ENCODE measurements around the gene SCML1. TPM values are rescaled to one million over a fixed set of nuclear protein-coding genes. Genes with fewer than 3 reads are reported as not detected.
A peak's percentile ranks its signal among the peaks of the same experiment; 100 is the strongest.

SCML1 gene
- total and polyA plus RNA-seq, 8 donors: 7.7 to 25.7 (median 21.1) TPM

DNA sequence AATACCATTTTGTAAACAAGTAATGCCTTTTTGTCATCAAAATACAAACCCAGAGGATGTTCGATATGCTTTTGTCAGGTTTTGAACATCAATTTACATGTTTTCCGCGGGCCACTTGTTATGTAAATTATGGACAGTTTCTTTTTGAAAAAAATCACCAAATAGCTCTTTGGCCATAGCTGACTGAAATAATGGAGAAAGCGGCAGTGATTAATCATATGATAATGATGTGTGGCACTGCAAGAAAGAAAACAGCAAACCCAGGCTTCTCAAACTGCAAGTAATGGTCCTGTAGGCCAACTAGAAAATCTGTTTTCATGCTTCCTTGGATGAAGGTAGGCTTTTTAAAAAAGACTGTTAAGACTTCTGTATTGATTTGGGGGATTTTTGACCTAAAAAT lies 15.6 kb upstream of the SCML1 start:
- no peaks in the 10 kb centered on the region for H3K9me3 ChIP-seq
- H3K4me3 ChIP-seq: no peak overlapping the region
- no peaks in the 10 kb centered on the region for H3K4me1 ChIP-seq
- DNase-seq: no peak
- TF ChIP-seq CTCF (IDR thresholded peaks at IDR 0.05): no peak
- no peaks in the 10 kb centered on the region for H3K36me3 ChIP-seq
- intact Hi-C loops (cut with DNase I): no loop called here
- no peak for ATAC-seq
- H3K27me3 ChIP-seq: no peaks in the 10 kb centered on the region
- H3K27ac ChIP-seq: no peak overlapping the region

DNA sequence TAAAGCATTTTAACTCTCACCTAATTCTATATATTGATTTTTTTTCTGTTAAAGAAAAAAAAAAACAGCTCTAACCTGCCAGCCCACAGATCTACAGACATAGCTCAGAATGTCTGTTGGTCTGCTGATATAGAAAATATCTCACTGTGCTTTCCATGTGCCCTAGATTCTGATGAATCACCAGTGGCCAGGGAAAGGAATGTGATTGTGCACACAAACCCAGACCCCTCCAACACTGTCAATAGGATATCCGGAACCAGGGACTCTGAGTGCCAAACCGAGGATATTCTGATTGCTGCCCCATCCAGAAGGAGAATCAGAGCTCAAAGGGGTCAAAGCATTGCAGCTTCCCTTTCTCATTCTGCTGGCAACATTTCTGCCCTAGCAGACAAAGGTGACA lies 12.1 kb upstream of the SCML1 start:
- Histone ChIP-seq H3K36me3 (no peaks in the 10 kb centered on the region), H3K9me3 (no peaks in the 10 kb centered on the region), H3K4me3 (no peak overlapping the region), H3K27ac (no peak overlapping the region), H3K4me1 (no peaks in the 10 kb centered on the region), H3K27me3 (peaks cover 0 to 4% of the 10 kb centered on the region in 2 donors)
- TF ChIP-seq CTCF (IDR thresholded peaks at IDR 0.05): no peak
- ATAC-seq (no peak), DNase-seq (no peak)
- intact Hi-C loops (cut with DNase I): no loop called here

DNA sequence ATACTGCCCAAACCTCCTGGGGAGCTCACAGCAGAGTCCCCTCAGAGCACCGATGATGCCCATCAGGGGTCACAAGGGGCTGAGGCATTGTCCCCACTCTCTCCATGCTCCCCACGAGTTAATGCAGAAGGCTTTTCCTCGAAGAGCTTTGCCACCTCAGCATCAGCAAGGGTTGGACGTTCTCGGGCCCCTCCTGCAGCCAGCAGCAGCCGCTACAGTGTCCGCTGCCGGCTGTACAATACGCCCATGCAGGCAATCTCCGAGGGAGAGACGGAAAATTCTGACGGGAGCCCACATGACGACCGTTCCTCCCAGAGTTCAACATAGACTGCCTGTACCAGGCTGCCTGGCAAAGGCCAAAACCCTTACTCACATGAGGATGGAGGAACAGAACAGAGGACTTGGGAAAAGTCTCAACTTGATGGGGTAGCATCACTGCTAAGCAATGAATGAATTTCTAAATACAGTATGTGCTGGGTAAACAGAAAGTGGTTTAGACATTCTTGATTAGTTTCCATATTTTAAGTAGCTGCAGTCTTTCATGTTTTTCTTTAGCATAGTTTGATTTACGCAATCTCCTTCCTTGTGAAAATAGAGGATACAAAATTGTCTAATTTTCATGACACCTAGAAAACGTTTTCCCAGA lies 5.0 kb upstream of the SCML1 start:
- no peak overlapping the region for H3K4me3 ChIP-seq
- H3K27me3 ChIP-seq: peaks cover 0 to 4% of the 10 kb centered on the region in 2 donors
- intact Hi-C loops (cut with DNase I): no loop called here
- no peaks in the 10 kb centered on the region for H3K36me3 ChIP-seq
- no peaks in the 10 kb centered on the region for H3K9me3 ChIP-seq
- no peak for TF ChIP-seq CTCF (IDR thresholded peaks at IDR 0.05)
- no peaks in the 10 kb centered on the region for H3K4me1 ChIP-seq
- ATAC-seq: no peak
- no peak overlapping the region for H3K27ac ChIP-seq
- no peak for DNase-seq

GRCh38 chrX:17735406-17735805 lies 1.9 kb upstream of the SCML1 start:
- no peak for TF ChIP-seq CTCF (IDR thresholded peaks at IDR 0.05)
- Histone ChIP-seq H3K27ac (no peak overlapping the region), H3K9me3 (no peaks in the 10 kb centered on the region), H3K36me3 (no peaks in the 10 kb centered on the region), H3K27me3 (peaks cover 4 to 17% of the 10 kb centered on the region in 2 donors), H3K4me1 (no peaks in the 10 kb centered on the region), H3K4me3 (no peak overlapping the region)
- ATAC-seq: no peak
- DNase-seq: peak in 1 of 4 donors; percentile 23
- intact Hi-C loops (cut with DNase I): no loop called here

- ATAC-seq (no peak), DNase-seq (no peak)
- H3K27ac ChIP-seq: peak overlapping the region; percentile 50 to 65
- intact Hi-C loops (cut with DNase I): no loop called here
- TF ChIP-seq CTCF (IDR thresholded peaks at IDR 0.05): no peak
- peak overlapping the region; percentile 10 to 52 for H3K4me3 ChIP-seq
- H3K9me3 ChIP-seq: no peaks in the 10 kb centered on the region
- no peaks in the 10 kb centered on the region for H3K36me3 ChIP-seq
- H3K4me1 ChIP-seq: no peaks in the 10 kb centered on the region
- H3K27me3 ChIP-seq: peaks cover 4 to 17% of the 10 kb centered on the region in 2 donors
Observed at GRCh38 chrX:17736478-17736855, 826 bp upstream of the SCML1 start.

Data from left lung (tissue), 10 donors.